Dendritic cell treated with granulocyte-macrophage colony-stimulating factor and Interleukin-4, amounts not matched to agents 40 ng/mL and 50 ng/mL, for 4 days (primary cell): ENCODE data around the gene KCNC1.

Source experiments
- H3K27ac Mint-ChIP-seq: one replicate; pipeline ENCODE4 v1.8.0; 2022; ENCODE audit warnings: mild to moderate bottlenecking, mixed read lengths
- H3K27me3 Mint-ChIP-seq: one replicate; pipeline ENCODE4 v1.8.0; 2022; ENCODE audit warnings: mild to moderate bottlenecking, mixed read lengths
- H3K36me3 Mint-ChIP-seq: one replicate; pipeline ENCODE4 v1.8.0; 2022; ENCODE audit warnings: low read depth, mixed read lengths
- H3K4me1 Mint-ChIP-seq: one replicate; pipeline ENCODE4 v1.8.0; 2022; ENCODE audit warnings: low read depth, mixed read lengths
- H3K4me3 Mint-ChIP-seq: one replicate; pipeline ENCODE4 v1.8.0; 2022; ENCODE audit warnings: mild to moderate bottlenecking, moderate library complexity, mixed read lengths
- H3K9me3 Mint-ChIP-seq: one replicate; pipeline ENCODE4 v1.8.0; 2022; ENCODE audit warnings: mixed read lengths
- intact Hi-C: fragments of 100-400 bp; cut with micrococcal nuclease; formaldehyde crosslinking; loops from one replicate; pipeline ENCODE4 v1.15.0; 2022

KCNC1 gene

DNA sequence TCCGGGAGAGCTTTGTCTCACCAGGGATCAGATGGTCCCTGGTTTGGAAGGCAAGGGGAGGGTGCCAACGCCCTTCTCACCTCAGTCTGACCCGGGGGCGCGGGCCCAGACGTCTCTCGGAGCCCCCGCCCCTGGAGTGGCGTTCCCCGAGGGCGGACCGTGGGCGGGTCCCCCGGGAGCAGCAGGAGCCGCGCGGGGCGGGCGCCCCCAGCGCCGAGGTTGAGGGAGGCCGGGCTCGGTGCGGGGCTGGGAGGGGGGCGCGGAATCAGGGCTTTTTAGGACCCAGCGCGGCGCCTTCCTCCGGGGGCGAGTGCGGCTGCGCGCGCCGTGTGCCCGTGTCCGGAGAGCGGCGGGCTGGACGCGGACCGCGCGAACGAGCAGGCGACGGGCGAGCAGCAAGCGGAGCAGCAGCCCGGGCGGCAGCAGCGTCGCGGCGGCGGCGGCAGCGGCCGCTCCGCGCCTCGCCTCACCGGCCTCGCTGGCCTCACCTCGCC lies at the start of gene KCNC1:
TSS of gene KCNC1 (plus strand) at position 364 of the 494 bp plus-strand sequence. CDS start 1,222 bp downstream, outside the sequence.
- Mint-ChIP-seq H3K9me3 (no peaks in the 10 kb centered on the region), H3K27me3 (peaks cover 60% of the 10 kb centered on the region), H3K27ac (no peak within 1 kb of the TSS), H3K36me3 (no peaks in the 10 kb centered on the region), H3K4me1 (no peaks in the 10 kb centered on the region), H3K4me3 (peak within 1 kb of the TSS; percentile 7)
- intact Hi-C loops = no loop called here

DNA sequence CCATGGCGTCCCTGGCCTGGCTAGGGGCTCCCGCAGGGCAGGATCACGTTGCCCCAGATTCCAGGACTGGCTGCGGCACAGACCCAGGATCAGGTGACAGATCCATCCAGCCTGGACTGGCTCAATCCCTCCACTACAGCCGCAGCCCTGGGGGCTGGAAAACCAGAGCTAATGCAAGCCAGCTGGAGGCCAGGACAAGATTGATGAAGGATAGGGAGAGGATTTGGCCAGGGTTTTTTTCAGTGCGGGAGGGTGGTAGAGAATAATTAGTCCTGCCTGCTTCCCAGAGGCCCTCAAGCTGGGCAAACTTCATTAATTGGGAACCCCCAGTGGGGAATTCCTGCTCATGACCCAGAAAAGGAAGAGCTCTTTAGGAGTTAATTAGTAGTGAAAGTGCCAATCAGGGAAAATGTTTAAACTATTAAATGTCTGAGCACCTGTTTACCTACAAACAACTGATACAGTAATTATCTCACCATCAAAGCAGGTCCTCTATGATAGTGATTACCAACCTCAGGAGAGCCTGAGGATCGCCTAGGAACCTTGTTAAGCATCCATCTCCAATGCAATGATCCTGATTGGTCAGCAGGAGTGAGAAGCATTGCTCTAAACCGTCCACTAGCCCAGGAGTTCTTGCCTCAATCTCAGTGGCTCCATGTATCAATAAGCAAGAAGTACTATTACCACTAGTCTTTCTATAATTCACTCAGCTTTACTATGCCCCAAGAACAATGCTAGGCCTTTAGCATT lies 48.2 kb upstream of the KCNC1 start:
- H3K4me1 Mint-ChIP-seq = no peaks in the 10 kb centered on the region
- no peaks in the 10 kb centered on the region for H3K9me3 Mint-ChIP-seq
- no peak overlapping the region for H3K27ac Mint-ChIP-seq
- intact Hi-C loops = no loop called here
- no peak overlapping the region for H3K4me3 Mint-ChIP-seq
- peaks cover 7% of the 10 kb centered on the region for H3K27me3 Mint-ChIP-seq
- H3K36me3 Mint-ChIP-seq = no peaks in the 10 kb centered on the region

DNA sequence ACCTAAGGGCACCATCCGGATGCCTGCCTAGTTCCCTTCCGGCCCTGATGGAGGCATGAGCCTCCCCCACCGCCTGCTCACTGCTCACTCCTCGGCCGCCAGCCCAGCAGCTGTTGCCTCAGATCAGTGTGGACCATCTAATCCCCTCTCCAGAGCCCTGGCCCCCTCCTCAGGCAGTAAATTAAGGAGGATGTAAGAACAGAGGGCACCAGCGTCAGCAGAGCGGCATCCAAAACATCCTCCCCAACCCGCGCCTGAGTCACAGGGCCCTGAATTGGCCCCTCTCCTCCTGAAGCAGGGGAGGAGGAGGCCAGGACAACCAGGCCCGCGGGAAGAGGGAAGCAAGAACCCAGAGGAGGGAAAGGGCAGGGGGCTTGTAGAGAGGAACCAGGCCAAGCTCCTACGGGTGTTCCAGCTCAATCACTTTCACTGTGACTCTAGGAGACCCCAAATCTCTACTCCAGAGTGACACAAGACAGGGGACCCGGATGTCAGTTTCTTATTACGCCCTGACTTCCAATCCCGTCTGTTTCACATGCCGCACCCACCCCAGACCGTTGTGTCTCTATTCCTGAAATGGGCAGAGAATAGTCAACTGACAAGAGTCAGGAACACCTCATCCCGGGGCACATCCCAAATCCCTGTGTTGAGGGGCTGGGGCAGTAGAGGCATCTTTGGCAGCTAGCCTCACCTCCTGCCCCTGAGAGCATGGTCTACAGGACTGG lies 46.5 kb upstream of the KCNC1 start:
- Mint-ChIP-seq H3K36me3 (no peaks in the 10 kb centered on the region), H3K4me3 (no peak overlapping the region), H3K4me1 (no peaks in the 10 kb centered on the region), H3K9me3 (no peaks in the 10 kb centered on the region), H3K27ac (no peak overlapping the region), H3K27me3 (peaks cover 14% of the 10 kb centered on the region)
- intact Hi-C loops = no loop called here

DNA sequence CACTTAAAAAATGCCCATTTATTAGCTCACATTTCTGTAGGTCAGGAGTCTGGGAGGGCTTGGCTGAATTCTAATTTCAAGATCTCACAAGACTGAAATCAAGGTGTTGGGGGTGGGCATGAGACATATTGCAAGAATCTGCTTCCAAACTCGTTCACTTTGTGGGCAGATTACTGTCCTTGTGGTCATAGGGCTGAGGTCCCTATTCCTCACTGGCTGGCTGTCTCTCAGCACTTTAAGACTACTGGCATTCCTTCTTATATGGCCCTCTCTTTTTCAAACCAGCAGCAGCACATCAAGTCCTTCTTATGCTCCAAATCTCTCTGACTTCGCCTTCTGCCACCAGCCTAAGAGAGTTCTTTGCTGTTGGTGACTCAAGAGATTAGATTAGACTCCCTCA lies 43.0 kb upstream of the KCNC1 start:
- Mint-ChIP-seq H3K4me1 (no peaks in the 10 kb centered on the region), H3K9me3 (no peaks in the 10 kb centered on the region), H3K27me3 (peaks cover 38% of the 10 kb centered on the region), H3K4me3 (no peak overlapping the region), H3K36me3 (no peaks in the 10 kb centered on the region), H3K27ac (no peak overlapping the region)
- intact Hi-C loops = no loop called here

DNA sequence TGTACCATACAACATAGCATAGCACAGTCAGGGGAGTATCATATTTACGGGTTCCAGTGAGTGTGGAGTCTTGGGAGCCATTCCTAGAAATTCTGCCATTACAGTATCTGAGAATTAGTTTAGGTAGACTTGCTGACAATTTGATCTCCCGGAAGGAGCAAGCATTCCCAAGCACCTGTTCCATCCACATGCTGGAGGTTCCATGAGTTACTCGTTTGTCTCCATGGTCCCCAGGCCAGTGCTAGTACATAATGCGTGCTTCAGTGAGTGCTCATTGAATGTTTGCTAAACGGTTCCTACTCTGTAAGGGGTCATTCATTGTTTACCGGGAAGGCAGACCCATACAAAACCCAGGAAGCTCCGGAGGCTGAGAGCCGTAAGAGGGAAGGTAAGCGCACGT lies 42.6 kb upstream of the KCNC1 start:
- H3K27me3 Mint-ChIP-seq = peaks cover 42% of the 10 kb centered on the region
- no peaks in the 10 kb centered on the region for H3K36me3 Mint-ChIP-seq
- H3K4me3 Mint-ChIP-seq = no peak overlapping the region
- no peak overlapping the region for H3K27ac Mint-ChIP-seq
- no peaks in the 10 kb centered on the region for H3K9me3 Mint-ChIP-seq
- intact Hi-C loops = no loop called here
- no peaks in the 10 kb centered on the region for H3K4me1 Mint-ChIP-seq

DNA sequence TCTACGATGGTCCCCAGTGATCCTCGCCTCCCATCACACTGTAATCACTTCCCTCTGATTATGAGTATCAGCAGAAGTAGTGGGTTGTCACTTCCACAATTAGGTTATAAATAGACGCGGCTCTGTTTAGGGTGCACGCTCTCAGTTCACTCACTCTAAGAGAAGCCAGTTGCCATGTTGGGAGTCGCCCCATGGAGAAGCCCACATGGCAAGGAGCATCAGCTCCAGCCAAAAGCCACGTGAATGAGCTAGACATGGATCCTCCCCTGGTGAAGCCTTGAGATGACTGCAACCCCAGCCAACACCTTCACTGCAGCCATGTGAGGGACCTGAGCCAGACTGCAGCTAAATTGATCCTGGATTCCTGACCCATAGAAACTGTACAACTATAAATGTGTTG lies 41.6 kb upstream of the KCNC1 start:
- no peak overlapping the region for H3K4me3 Mint-ChIP-seq
- H3K9me3 Mint-ChIP-seq = no peaks in the 10 kb centered on the region
- H3K27me3 Mint-ChIP-seq = peaks cover 50% of the 10 kb centered on the region
- no peaks in the 10 kb centered on the region for H3K4me1 Mint-ChIP-seq
- intact Hi-C loops = no loop called here
- H3K27ac Mint-ChIP-seq = no peak overlapping the region
- no peaks in the 10 kb centered on the region for H3K36me3 Mint-ChIP-seq

DNA sequence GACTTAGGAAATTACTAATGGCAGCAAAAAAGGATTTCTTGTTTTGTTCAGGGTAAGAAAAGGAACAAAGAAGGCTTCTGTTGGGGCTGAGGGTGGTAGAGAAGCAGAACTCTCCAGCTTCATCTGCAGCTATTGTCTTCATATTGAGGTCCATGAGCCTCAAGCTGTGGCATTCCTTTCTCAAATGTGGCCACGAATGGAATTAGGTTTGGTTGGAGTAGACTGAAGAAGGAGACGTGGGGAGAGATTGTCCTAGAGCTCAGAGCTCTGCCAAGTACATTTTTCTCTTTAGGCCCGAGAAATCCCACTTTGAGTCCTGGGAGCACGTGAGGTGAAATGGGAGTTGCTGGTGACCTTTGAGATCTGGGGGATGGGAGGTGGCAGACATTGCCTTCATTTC lies 41.0 kb upstream of the KCNC1 start:
- H3K27me3 Mint-ChIP-seq = peaks cover 50% of the 10 kb centered on the region
- H3K36me3 Mint-ChIP-seq = no peaks in the 10 kb centered on the region
- H3K4me3 Mint-ChIP-seq = no peak overlapping the region
- no peaks in the 10 kb centered on the region for H3K9me3 Mint-ChIP-seq
- no peak overlapping the region for H3K27ac Mint-ChIP-seq
- no peaks in the 10 kb centered on the region for H3K4me1 Mint-ChIP-seq
- intact Hi-C loops = no loop called here

DNA sequence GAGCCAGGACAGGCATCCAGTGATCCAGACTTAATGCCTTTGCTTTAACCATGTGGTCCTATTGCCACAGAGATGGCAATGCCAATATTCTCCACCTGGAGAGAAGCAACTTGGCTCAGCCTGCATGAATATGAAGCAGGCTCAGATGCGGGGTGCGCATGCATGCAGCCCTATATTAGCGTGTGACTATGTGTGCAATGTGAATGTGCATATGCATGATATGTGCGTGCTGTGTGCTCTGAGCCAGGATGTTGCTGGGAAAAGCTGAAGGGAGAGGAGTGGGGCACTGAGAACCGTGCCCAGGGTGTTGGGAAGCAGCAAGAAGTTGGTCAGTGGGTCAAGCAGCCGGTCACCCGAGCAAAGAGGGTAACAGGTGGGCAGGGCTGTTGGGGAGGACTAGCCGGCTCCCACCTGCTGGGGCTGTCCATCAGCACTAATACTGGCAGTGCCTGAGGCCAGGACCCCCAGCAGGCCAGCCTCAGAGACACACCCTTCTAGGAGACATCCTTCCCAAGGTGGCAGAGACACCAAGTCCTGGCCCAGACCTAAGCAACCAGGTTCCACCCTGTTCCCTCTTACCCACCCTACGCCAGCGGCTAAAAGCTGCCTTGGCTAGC lies 40.0 kb upstream of the KCNC1 start:
- Mint-ChIP-seq H3K27ac (no peak overlapping the region), H3K4me1 (no peaks in the 10 kb centered on the region), H3K4me3 (no peak overlapping the region), H3K27me3 (peaks cover 50% of the 10 kb centered on the region), H3K36me3 (no peaks in the 10 kb centered on the region), H3K9me3 (no peaks in the 10 kb centered on the region)
- intact Hi-C loops = no loop called here

DNA sequence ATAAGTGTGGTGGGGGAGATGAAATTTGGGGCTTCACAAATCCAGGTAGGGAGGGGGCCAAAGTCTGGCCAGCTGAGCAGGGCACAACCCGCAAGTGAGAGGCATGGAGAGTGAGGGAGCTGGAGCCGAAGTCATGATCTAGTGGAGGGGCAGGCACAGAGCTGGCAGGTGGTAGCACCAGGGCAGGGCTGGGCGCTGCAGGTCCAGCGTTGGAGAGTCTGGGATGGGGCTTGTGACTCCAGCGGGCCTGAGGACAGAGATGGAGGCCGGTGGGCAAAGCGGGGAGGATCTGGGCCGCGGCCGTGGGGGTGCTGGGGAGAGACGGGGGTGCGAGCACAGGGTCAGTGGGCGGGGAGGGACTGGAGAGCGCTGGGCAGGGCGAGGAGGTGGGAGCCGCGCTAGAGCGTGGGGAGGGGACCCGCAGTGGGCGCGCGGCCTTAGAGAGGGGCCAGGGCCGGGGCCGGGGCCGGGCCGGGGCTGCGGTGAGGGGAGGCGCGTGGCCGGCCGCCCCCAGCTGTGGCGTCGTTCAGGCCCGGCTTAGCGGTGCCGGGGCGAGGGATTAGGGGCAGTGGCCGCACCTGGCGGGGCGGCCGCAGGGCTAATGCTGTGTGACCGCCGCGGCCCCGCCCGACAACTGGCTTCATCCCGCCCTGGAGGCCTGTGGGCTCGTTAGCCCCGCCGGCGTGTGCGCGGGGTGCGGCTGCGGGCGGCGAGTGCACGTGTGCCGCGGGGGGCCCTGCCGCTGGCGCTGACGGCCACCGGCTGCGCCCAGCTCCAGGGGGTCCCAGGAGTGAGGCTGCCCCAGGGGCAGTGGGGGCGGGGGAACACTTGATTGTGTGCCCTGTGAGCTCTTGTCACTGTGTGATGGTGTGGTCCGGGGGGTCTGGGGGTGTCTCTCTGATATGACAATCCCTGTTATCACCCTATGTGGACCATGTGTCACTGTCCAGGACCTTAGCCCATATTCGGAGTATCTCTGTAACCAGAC lies 38.8 kb upstream of the KCNC1 start:
- no peaks in the 10 kb centered on the region for H3K4me1 Mint-ChIP-seq
- intact Hi-C loops = no loop called here
- H3K4me3 Mint-ChIP-seq = no peak overlapping the region
- H3K36me3 Mint-ChIP-seq = no peaks in the 10 kb centered on the region
- H3K27me3 Mint-ChIP-seq = peaks cover 50% of the 10 kb centered on the region
- no peak overlapping the region for H3K27ac Mint-ChIP-seq
- H3K9me3 Mint-ChIP-seq = no peaks in the 10 kb centered on the region

DNA sequence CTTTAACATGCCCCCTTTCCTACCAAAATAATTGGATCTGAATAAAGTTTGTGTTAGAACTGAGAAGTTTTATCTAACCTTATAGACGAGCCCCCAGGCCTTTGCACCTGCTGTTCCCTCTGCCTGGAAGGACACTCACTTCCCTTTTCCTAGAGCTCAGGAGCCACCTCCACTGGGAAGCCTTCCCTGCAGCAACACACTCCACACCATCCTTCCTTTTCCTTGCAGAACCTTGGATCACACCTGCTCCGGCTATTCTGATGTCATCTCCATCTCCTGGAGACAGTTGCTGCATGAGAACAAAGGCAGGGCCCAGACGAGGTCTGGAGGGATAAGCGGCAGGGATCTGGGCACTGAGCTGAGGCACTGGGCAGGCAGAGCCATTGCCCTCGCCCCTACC lies 37.8 kb upstream of the KCNC1 start:
- Mint-ChIP-seq H3K9me3 (no peaks in the 10 kb centered on the region), H3K4me1 (no peaks in the 10 kb centered on the region), H3K27ac (no peak overlapping the region), H3K36me3 (no peaks in the 10 kb centered on the region), H3K27me3 (peaks cover 49% of the 10 kb centered on the region), H3K4me3 (no peak overlapping the region)
- intact Hi-C loops = no loop called here

DNA sequence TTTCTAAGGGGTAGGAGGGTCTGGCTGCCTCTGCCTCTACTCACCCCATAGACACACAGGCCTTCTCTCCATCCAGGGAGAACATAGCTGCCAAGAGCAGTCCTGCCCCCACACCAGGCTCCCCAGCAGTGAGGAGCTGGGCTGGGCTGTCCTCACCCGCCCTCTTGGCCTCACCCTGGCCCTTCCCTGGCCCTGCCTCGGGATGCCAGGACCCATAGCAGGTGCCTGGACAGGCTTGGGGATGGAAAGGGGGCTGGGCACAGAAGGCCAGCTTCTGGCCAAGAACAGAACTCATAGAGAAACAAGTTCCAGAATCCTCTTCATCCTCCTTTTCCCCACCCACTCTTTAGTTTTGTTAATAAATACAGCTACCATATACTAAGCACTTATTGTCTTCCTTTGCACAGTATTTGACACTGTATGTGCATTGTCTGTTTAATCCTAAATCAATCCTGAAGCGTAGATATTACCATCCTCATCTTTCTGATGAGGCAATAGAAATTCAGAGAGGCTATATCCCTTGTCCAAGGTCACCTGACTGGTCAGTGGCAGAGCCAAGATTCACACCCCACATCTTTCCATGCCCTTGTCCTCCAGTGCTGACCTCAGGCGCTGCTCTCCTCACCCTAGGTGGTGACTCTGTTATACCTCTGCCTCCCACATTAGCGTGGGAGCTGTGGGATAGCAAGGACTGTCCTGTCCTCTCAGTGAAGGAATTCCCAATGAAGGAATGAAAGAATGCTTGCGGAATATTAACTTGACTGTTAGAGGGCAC lies 37.2 kb upstream of the KCNC1 start:
- no peaks in the 10 kb centered on the region for H3K9me3 Mint-ChIP-seq
- H3K27ac Mint-ChIP-seq = no peak overlapping the region
- intact Hi-C loops = no loop called here
- no peaks in the 10 kb centered on the region for H3K36me3 Mint-ChIP-seq
- no peak overlapping the region for H3K4me3 Mint-ChIP-seq
- H3K4me1 Mint-ChIP-seq = no peaks in the 10 kb centered on the region
- peaks cover 45% of the 10 kb centered on the region for H3K27me3 Mint-ChIP-seq

DNA sequence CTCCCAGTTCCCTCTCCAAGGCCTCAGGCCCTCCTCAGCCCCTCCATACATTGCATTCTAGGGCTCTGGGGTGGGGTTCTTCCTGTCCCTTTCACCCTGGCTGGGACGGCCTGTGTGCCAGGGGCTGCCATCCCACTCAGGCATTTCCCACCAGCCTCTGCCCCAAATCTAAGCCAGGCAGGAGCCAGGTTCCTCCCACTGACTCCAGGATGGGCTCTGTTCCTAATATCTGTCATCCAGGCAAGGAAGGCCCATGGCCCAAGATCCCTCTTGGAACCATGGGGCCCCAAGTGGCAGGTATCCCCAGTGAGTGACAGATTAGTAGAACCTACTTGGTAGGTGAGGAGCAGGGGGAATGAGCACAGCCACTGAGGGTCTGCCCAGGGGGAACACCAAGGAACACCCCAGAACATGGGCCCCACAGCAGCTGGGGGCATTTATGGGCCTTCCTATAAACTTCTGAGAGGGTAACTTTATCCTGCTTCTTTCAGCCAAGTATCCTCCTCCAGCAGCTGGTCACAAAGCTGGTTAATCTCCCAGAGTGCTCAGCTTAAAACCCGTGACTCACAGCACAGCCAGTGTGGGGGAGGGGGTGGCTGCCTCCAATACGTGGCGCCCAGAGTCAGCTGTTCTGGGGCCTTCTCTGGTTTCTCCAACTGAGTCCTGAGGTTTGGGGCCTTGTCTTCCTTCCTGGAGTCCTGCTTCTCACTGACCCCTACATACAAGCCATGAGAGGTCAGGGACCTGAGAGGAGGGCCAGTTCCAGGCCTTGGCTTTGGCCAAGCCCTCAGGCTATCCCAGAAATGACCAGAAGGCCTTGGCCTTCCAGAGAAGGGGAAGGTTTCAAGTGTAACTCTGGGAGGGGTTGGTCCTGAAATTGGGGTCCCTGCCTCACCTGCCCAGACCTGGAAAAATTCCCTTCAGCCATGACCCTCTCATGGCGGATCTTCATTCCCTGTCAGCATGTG lies 35.1 kb upstream of the KCNC1 start:
- Mint-ChIP-seq H3K4me1 (no peaks in the 10 kb centered on the region), H3K36me3 (no peaks in the 10 kb centered on the region), H3K27me3 (peaks cover 32% of the 10 kb centered on the region), H3K27ac (no peak overlapping the region), H3K4me3 (no peak overlapping the region), H3K9me3 (peaks cover 8% of the 10 kb centered on the region)
- intact Hi-C loops = no loop called here
